Lower leg skin (tissue), 4 donors: ENCODE measurements around the gene CA14. TPM values are rescaled to one million over a fixed set of nuclear protein-coding genes. Genes with fewer than 3 reads are reported as not detected.
"Not testable (repeated sequence)": the region's sequence is repeated elsewhere in the genome, so short reads cannot be mapped to it uniquely, and the experiment has no call there.

Experiments used
- DNase-seq, 2 donors: peaks; one replicate each; pipeline ENCODE4 v3.0.0-alpha.2; 2019; ENCODE audit warnings: low spot score in 2 of 2
- H3K4me3 ChIP-seq: fragments of 200-600 bp; sonication (generic); 2 replicates; pipeline ENCODE4 v1.5.1; 2017; ENCODE audit warnings: mild to moderate bottlenecking, low read depth; ENCODE audit not compliant: poor library complexity, severe bottlenecking
- CTCF ChIP-seq, 3 donors: fragments of 450-650 bp; IDR thresholded peaks; one replicate each; pipeline ENCODE4 v1.5.1; 2016; ENCODE audit warnings: antibody characterized with exemption in 3 of 3, mild to moderate bottlenecking in 3 of 3, moderate library complexity in 2 of 3
- POLR2A ChIP-seq, 2 donors: fragments of 450-650 bp; IDR thresholded peaks; one replicate each; pipeline ENCODE4 v1.6.1; 2016 to 2017; ENCODE audit warnings: antibody characterized with exemption in 2 of 2, mild to moderate bottlenecking in 1 of 2, moderate library complexity in 1 of 2
- WGBS, 2 donors: methylation state at CpG; one replicate each; pipeline ENCODE4 v1.1.5; 2018; 5-methylcytosine and 5-hydroxymethylcytosine counted together
- intact Hi-C: fragments of 100-400 bp; cut with DNase I; formaldehyde crosslinking; loops from one replicate; pipeline ENCODE4 v1.15.0; 2023; ENCODE audit warnings: low total_unique reads
- total RNA-seq, 4 donors: library from RNA; depleted of rRNA; stranded (reverse); fragments of >200 nt; gene quantifications; one replicate each; pipeline ENCODE4 v1.1.0, GENCODE V29; 2016

The CA14 gene
- total RNA-seq, 4 donors from 2014 or later = 0.30 to 1.8 (median 0.51) TPM

GRCh38 chr1:150302338-150302737, 44.8 kb downstream of the CA14 start:
- H3K4me3 ChIP-seq = no peak overlapping the region
- 86 to 90% methylated on average over 6 of the region's 6 CpGs for WGBS, 2 donors
- peak in 1 of 2 donors; percentile 48 for DNase-seq
- intact Hi-C loops = no loop called here
- TF ChIP-seq POLR2A (IDR thresholded peaks at IDR 0.05) (no peak), CTCF (IDR thresholded peaks at IDR 0.05) (no peak)

GRCh38 chr1:150302902-150303301, 45.3 kb downstream of the CA14 start:
- no peak overlapping the region for H3K4me3 ChIP-seq
- WGBS, 2 donors = 89% methylated on average over 2 of the region's 2 CpGs
- intact Hi-C loops = no loop called here
- TF ChIP-seq POLR2A (IDR thresholded peaks at IDR 0.05) (no peak), CTCF (IDR thresholded peaks at IDR 0.05) (no peak)
- DNase-seq = no peak

GRCh38 chr1:150308585-150308984, 51.0 kb downstream of the CA14 start:
- intact Hi-C loops, H3K4me3 ChIP-seq, DNase-seq: not testable (repeated sequence)
- WGBS, 2 donors = 91 to 94% methylated on average over 9 of the region's 9 CpGs

GRCh38 chr1:150309758-150310508, 52.4 kb downstream of the CA14 start:
- intact Hi-C loops = no loop called here
- H3K4me3 ChIP-seq = no peak overlapping the region
- TF ChIP-seq CTCF (IDR thresholded peaks at IDR 0.05) (no peak), POLR2A (IDR thresholded peaks at IDR 0.05) (no peak)
- WGBS, 2 donors = 77 to 85% methylated on average over 10 of the region's 10 CpGs
- DNase-seq = no peak

GRCh38 chr1:150311762-150312161, 54.2 kb downstream of the CA14 start:
- intact Hi-C loops = no loop called here
- DNase-seq = no peak
- WGBS, 2 donors = 93 to 95% methylated on average over 2 of the region's 2 CpGs
- no peak for TF ChIP-seq CTCF (IDR thresholded peaks at IDR 0.05)
- no peak overlapping the region for H3K4me3 ChIP-seq

Other genes starting within 250 kb of the CA14 start
- gene OTUD7B, start 247.0 kb upstream of the CA14 start, total RNA-seq = 10 to 100 TPM; 16.9 to 21.4 (median 18.4) TPM
- gene VPS45, start 190.0 kb upstream of the CA14 start, total RNA-seq = 10 to 100 TPM; 27.7 to 30.9 (median 29.3) TPM
- gene PLEKHO1, start 107.9 kb upstream of the CA14 start, total RNA-seq = 10 to 100 TPM in 3 of 4 donors, 1 to 10 TPM in 1; 8.7 to 15.4 (median 11.4) TPM
- 10 to 100 TPM; 12.3 to 14.2 (median 13.2) TPM for gene ANP32E, start 21.7 kb upstream of the CA14 start, total RNA-seq
- gene APH1A, start 11.2 kb downstream of the CA14 start, total RNA-seq = 100 to 1,000 TPM; 113 to 139 (median 126) TPM
- gene C1orf54, start 15.0 kb downstream of the CA14 start, total RNA-seq = 1 to 10 TPM in 2 of 4 donors, under 1 TPM in 1, not detected in 1; 0.46 to 3.4 (median 3.4) TPM
- 10 to 100 TPM; 16.1 to 34.8 (median 23.4) TPM for gene CIART, start 24.8 kb downstream of the CA14 start, total RNA-seq
- 10 to 100 TPM; 34.1 to 49.7 (median 38.0) TPM for gene MRPS21, start 36.1 kb downstream of the CA14 start, total RNA-seq
- gene PRPF3, start 63.8 kb downstream of the CA14 start, total RNA-seq = 10 to 100 TPM; 28.6 to 45.3 (median 38.1) TPM
- 10 to 100 TPM; 18.2 to 23.1 (median 21.1) TPM for gene RPRD2, start 106.4 kb downstream of the CA14 start, total RNA-seq
- gene TARS2, start 229.6 kb downstream of the CA14 start, total RNA-seq = 10 to 100 TPM in 3 of 4 donors, 1 to 10 TPM in 1; 9.7 to 25.1 (median 16.5) TPM